Measurements from ENCODE around the gene UVRAG.
"Not testable (repeated sequence)": the region's sequence is repeated elsewhere in the genome, so short reads cannot be mapped to it uniquely, and the experiment has no call there.

Gene UVRAG

DNA sequence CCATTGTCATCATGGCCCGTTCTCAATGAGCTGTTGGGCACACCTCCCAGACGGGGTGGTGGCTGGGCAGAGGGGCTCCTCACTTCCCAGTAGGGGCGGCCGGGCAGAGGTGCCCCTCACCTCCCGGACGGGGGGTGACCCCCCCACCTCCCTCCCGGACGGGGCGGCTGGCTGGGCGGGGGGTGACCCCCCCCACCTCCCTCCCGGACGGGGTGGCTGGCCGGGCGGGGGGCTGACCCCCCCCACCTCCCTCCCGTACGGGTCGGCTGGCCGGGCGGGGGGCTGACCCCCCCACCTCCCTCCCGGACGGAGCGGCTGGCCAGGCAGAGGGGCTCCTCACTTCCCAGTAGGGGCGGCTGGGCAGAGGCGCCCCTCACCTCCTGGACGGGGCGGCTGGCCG, 62.3 kb downstream of the UVRAG start:
- not testable (repeated sequence) for H3K27ac Mint-ChIP-seq; ATAC-seq (replicated peaks); H3K9me3 Mint-ChIP-seq; DNase-seq; H3K4me3 Mint-ChIP-seq; H3K27me3 Mint-ChIP-seq
- H3K4me1 Mint-ChIP-seq: peaks cover 46 to 68% of the 10 kb centered on the region in 2 donors
- H3K36me3 Mint-ChIP-seq: peaks cover 36 to 48% of the 10 kb centered on the region in 2 donors

DNA sequence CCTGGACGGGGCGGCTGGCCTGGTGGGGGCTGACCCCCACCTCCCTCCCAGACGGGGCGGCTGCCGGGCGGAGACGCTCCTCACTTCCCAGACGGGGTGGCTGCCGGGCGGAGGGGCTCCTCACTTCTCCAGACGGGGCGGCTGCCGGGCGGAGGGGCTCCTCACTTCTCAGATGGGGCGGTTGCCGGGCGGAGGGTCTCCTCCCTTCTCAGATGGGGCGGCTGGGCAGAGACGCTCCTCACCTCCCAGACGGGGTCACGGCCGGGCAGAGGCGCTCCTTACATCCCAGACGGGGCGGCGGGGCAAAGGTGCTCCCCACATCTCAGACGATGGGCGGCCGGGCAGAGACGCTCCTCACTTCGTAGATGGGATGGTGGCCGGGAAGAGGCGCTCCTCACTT, 62.9 kb downstream of the UVRAG start:
- Mint-ChIP-seq H3K4me1 (peaks cover 43 to 68% of the 10 kb centered on the region in 2 donors), H3K36me3 (peaks cover 34 to 48% of the 10 kb centered on the region in 2 donors), H3K27ac (peak overlapping the region; percentile 59)
- ATAC-seq (replicated peaks); H3K9me3 Mint-ChIP-seq; DNase-seq; H3K4me3 Mint-ChIP-seq; H3K27me3 Mint-ChIP-seq: not testable (repeated sequence)

DNA sequence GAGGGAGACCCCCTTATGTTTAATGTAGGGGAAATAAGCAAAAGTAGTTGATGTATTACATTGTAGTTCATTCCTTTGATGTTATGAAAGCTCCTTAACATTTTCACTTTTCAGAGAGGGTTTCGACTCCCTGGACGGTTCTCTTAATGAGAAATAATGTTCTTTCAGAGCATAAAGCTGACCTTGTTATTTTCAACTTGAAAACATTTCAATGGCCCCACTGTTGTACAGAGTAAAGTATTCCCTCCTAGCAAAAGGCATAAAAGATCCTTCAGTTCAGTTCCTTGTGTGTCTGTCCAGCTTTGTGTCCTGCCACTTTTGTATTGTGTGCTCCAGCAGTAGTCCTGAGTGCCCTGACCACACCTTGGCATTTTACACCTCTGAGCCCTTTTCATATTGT, 63.9 kb downstream of the UVRAG start:
- no peaks in the 10 kb centered on the region for H3K9me3 Mint-ChIP-seq
- peaks cover 41 to 68% of the 10 kb centered on the region in 2 donors for H3K4me1 Mint-ChIP-seq
- H3K27me3 Mint-ChIP-seq: no peaks in the 10 kb centered on the region
- DNase-seq (no peak), ATAC-seq (replicated peaks) (peak in 1 of 2 donors; percentile 19)
- H3K27ac Mint-ChIP-seq: peak overlapping the region; percentile 84
- H3K36me3 Mint-ChIP-seq: peaks cover 41 to 55% of the 10 kb centered on the region in 2 donors
- H3K4me3 Mint-ChIP-seq: peak overlapping the region; percentile 5 to 28

DNA sequence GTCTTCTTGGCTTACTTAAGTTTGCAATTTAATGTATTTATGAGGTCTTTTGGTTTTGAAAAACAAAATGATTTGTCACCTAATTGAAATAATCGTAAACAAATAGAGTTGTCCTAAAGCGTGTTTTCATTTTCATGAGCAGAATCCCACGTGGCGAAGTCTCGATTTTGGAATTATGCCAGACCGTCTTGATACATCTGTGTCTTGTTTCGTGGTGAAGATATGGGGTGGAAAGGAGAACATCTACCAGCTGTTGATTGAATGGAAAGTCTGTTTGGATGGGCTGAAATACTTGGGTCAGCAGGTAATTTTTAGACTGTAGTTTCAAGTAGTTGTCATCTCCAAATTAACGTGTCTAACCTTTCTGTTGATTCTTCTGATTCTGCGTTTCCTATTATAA, 64.7 kb downstream of the UVRAG start:
- Mint-ChIP-seq H3K36me3 (peaks cover 47 to 61% of the 10 kb centered on the region in 2 donors), H3K27ac (peak overlapping the region; percentile 67), H3K27me3 (no peaks in the 10 kb centered on the region), H3K4me3 (no peak overlapping the region), H3K9me3 (no peaks in the 10 kb centered on the region), H3K4me1 (peaks cover 41 to 69% of the 10 kb centered on the region in 2 donors)
- DNase-seq: no peak
- ATAC-seq (replicated peaks): peak in 1 of 2 donors; percentile 16

DNA sequence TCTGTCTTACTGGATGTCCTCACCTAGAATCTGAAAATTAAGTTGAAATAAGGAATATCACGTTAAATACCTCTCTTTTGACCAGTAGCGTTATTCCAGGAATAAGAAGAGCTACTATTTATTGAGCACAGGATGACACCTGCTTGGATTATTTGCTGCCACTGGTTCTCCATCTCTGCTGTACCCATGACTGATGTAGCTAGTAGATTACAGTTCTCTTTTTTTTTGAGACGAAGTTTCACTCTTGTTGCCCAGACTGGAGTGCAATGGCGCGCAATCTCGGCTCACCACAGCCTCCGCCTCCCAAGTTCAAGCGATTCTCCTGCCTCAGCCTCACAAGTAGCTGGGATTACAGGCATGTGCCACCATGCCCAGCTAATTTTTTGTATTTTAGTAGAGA, 65.3 kb downstream of the UVRAG start:
- H3K9me3 Mint-ChIP-seq, DNase-seq, H3K27me3 Mint-ChIP-seq, H3K4me3 Mint-ChIP-seq: not testable (repeated sequence)
- Mint-ChIP-seq H3K36me3 (peaks cover 48 to 62% of the 10 kb centered on the region in 2 donors), H3K27ac (peak overlapping the region; percentile 67), H3K4me1 (peaks cover 38 to 66% of the 10 kb centered on the region in 2 donors)
- ATAC-seq (replicated peaks): peak; percentile 71 to 75

DNA sequence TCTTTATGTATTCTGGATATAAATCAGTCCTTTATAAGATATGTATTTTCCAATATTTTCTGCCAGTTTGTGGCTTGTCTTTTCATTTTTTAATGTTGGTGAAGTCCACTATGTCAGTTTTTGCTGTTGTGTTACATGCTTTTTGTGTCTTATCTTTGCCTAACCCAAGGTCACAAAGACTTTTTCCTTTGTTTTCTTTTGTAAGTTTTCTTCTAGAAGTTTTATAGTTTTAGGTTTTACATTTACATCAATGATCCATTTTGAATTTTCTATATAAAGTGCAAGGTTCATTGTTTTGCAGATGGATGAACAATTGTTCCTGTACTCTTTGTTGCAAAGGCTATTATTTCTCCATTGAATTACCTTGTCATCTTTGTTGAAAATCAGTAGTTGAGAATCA, 69.3 kb downstream of the UVRAG start:
- ATAC-seq (replicated peaks) (no peak), DNase-seq (no peak)
- Mint-ChIP-seq H3K27me3 (no peaks in the 10 kb centered on the region), H3K4me1 (peaks cover 27 to 77% of the 10 kb centered on the region in 2 donors), H3K4me3 (no peak overlapping the region), H3K9me3 (no peaks in the 10 kb centered on the region), H3K27ac (peak overlapping the region; percentile 76), H3K36me3 (peaks cover 49 to 53% of the 10 kb centered on the region in 2 donors)

DNA sequence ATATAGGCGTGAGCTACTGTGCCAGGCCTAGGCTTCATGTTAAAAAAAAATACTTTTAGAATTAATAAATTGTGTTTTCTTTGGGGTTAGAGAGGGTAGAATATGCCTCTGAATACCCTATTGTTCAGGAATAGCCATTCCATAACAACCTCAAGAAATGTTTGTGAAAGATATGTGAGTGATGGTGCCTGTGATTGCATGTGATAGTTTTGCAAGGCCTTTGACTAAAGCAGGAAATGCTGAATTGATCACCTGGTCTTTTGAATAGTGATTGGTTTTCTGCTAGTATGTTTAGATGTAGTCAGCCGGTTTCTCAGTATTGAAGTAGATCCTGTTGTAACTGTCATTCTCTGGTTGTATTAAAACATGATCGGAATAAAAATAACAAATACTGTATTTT, 73.4 kb downstream of the UVRAG start:
- no peak for DNase-seq
- H3K9me3 Mint-ChIP-seq: peaks cover 5% of the 10 kb centered on the region in 2 donors
- H3K36me3 Mint-ChIP-seq: peaks cover 52 to 60% of the 10 kb centered on the region in 2 donors
- no peak for ATAC-seq (replicated peaks)
- peaks cover 40 to 85% of the 10 kb centered on the region in 2 donors for H3K4me1 Mint-ChIP-seq
- peak overlapping the region; percentile 80 for H3K27ac Mint-ChIP-seq
- no peaks in the 10 kb centered on the region for H3K27me3 Mint-ChIP-seq
- peak overlapping the region in 1 of 2 donors; percentile 30 for H3K4me3 Mint-ChIP-seq

DNA sequence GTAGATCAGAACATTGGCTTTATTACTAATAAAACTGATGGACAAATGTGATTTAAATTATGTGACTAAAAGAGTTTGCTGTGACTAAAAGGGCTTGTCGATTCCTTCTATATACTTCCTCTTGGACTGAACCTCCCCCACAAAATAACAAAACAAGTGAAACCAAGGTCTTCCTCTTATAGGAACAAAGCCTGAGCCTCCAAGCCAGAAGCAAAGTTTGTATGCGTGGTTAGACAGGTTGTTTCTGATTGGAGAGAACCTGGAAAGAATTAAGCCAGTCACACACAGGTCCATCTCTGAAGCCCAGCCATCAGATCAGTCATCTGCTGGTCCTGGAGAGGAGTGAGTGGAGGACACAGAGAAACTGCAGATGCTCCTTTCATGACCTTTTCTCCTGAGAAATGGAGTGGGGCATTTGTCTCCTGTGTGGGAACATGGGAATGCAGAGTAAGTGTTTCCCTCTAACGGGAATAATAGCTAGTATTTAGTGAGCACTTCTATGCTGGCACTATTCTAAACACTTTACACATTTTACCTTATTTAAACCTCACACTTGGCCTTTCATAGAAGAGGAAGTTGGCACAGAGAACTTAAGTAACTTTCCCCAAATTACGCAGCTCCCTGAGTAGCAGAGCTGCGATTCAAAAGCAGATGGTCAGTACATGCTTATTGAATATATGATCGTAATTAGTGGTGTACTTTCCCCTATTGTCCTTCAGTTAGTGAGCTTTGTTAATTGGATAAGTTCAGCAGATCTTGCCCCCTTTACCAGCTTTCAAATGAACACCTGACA, 77.1 kb downstream of the UVRAG start:
- Mint-ChIP-seq H3K4me3 (peak overlapping the region; percentile 51 to 74), H3K27ac (peak overlapping the region; percentile 98), H3K4me1 (peaks cover 44 to 90% of the 10 kb centered on the region in 2 donors), H3K27me3 (no peaks in the 10 kb centered on the region), H3K9me3 (peaks cover 5% of the 10 kb centered on the region in 2 donors), H3K36me3 (peaks cover 49 to 69% of the 10 kb centered on the region in 2 donors)
- peak; percentile 55 for DNase-seq
- peak; percentile 77 to 79 for ATAC-seq (replicated peaks)

DNA sequence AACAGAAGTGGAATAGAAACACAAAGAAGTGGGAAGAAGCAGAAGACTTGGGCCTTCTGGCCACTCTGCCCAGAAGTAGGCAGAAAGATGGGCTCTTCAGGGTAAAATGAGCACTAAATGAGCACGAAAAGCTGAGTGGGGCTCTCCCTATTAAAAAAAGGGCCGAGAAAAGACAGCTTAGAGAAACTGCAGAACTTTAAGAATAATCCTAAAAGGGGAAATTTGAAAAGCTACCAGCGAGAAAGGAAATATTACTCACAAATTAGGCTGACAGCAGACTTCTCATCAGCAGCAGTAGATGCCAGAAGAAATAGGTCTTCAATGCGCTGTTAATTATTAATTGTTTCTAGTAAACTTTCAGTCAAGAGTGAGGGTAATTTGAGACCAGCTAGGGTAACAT, 78.2 kb downstream of the UVRAG start:
- DNase-seq (peak; percentile 41), ATAC-seq (replicated peaks) (peak; percentile 51 to 56)
- H3K9me3 Mint-ChIP-seq: peaks cover 5% of the 10 kb centered on the region in 2 donors
- no peaks in the 10 kb centered on the region for H3K27me3 Mint-ChIP-seq
- H3K4me3 Mint-ChIP-seq: peak overlapping the region; percentile 51 to 74
- peaks cover 49 to 72% of the 10 kb centered on the region in 2 donors for H3K36me3 Mint-ChIP-seq
- H3K27ac Mint-ChIP-seq: peak overlapping the region; percentile 98
- H3K4me1 Mint-ChIP-seq: peaks cover 45 to 86% of the 10 kb centered on the region in 2 donors

DNA sequence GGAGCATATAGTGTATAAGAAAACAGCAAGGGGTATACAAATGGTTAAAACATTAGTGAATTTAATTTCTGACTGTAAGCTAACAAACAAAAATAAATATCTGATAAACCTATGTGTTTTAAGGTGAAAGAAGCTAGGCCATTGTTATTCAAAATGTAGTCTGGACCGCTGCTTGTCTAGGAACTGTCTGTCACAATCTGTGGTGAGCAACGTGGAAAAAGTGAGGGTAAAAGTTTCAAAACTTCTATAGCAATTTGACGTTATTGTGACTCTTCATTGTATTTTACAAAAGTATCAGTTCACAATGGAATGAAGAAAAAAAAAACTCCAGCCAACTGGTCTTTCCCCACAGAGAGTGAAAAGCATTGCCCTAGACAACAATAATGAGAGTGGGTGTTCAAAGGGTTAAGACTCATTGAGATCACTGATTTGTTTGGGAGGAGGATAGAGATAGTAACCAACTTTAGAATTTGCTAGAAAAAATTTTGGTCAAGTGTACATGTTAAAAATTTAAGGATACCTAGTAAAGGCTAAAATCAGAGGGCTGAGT, 79.1 kb downstream of the UVRAG start:
- no peak for DNase-seq
- H3K36me3 Mint-ChIP-seq: peaks cover 43 to 71% of the 10 kb centered on the region in 2 donors
- peaks cover 47 to 84% of the 10 kb centered on the region in 2 donors for H3K4me1 Mint-ChIP-seq
- H3K4me3 Mint-ChIP-seq: peak overlapping the region; percentile 33 to 47
- H3K9me3 Mint-ChIP-seq: peaks cover 5% of the 10 kb centered on the region in 2 donors
- no peaks in the 10 kb centered on the region for H3K27me3 Mint-ChIP-seq
- peak overlapping the region; percentile 98 for H3K27ac Mint-ChIP-seq
- ATAC-seq (replicated peaks): peak; percentile 15

DNA sequence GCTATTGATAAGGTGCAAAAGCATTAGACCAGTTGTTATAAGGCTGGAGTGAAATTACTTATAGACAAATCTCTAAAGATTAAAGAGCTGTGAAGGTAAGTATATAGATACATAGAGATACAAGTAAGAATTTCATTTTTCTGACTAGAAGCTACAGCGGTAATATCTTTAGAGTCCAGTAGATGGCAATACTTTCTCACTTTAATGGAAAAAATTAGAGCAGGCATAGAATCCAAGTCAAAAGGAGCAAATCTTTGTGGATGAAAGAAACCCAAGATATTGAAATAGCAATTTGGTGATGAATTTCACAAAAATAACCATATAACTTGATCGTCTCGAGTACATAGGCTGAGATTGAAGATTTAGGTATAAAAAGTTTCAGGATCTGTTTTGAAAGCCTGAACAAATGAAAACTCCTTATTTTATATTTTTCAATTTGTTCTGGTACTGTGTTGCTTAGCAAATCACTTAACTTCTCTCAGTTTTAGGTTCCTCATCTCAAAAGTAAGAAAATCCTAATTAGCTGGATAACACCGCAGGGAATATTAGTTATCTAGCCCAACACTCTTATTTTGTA, 81.9 kb downstream of the UVRAG start:
- ATAC-seq (replicated peaks): no peak
- H3K4me1 Mint-ChIP-seq: peaks cover 36 to 86% of the 10 kb centered on the region in 2 donors
- no peaks in the 10 kb centered on the region for H3K9me3 Mint-ChIP-seq
- H3K4me3 Mint-ChIP-seq: no peak overlapping the region
- no peaks in the 10 kb centered on the region for H3K27me3 Mint-ChIP-seq
- H3K27ac Mint-ChIP-seq: no peak overlapping the region
- peaks cover 36 to 67% of the 10 kb centered on the region in 2 donors for H3K36me3 Mint-ChIP-seq
- no peak for DNase-seq

DNA sequence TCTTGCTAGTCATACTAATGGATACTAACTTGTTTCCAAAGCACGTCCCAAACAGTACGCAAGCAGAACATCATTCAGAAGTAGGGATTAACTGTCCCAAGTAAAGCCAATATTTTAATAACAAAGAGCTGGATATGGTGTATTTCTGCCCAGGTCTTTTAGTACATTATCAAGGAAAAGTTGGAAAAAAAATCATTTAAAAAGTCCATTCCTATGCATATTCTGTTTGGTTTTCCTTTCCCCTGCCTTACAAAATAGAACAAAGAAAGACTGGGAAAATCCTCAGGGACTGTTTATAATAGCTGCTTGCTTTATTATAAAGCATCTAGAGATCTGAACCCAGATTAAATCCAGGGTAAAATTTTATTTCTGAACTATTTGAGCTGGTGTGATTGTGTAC, 83.9 kb downstream of the UVRAG start:
- Mint-ChIP-seq H3K4me3 (no peak overlapping the region), H3K27ac (no peak overlapping the region), H3K36me3 (peaks cover 32 to 65% of the 10 kb centered on the region in 2 donors), H3K9me3 (no peaks in the 10 kb centered on the region), H3K27me3 (no peaks in the 10 kb centered on the region), H3K4me1 (peaks cover 43 to 85% of the 10 kb centered on the region in 2 donors)
- ATAC-seq (replicated peaks) (no peak), DNase-seq (no peak)

DNA sequence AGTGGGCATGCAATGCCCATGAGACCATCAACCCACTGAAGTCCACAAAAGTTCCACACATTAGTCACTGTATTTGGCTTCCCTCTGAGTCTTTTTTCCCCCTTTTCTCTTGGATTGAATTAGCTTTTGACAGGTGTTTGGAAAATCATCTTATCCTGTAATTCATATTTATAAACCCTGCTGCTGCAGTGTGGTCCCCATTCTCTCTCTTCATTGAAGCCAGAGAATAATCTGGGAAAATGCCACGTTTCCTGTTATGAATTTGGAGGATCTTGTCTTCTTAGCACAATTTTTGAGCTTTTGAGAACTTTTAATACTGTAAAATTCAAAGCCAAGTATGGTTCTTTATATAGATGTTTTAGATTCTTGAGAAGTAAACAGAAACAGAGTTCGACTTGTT, 84.8 kb downstream of the UVRAG start:
- Mint-ChIP-seq H3K4me3 (no peak overlapping the region), H3K9me3 (no peaks in the 10 kb centered on the region), H3K27me3 (no peaks in the 10 kb centered on the region), H3K27ac (no peak overlapping the region), H3K4me1 (peaks cover 35 to 81% of the 10 kb centered on the region in 2 donors), H3K36me3 (peaks cover 23 to 56% of the 10 kb centered on the region in 2 donors)
- DNase-seq (no peak), ATAC-seq (replicated peaks) (no peak)

DNA sequence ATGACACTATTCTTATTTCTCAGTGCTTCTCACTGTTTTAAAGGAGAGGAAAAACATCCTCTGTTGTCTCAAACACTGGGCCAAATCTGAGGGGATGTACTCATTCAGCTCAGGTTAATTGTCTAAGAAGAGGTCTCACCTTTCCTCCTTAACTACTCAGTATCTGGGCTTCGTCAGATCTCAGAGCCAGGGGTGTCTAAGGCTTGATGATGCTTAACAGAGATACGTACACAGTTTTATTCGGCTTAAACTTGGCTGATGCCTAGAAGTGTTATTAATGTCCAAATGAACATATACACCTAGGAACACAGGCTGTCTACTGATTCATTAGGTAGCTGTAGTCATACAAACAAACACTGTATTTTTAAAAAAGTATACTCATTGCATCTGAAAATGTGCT, 85.8 kb downstream of the UVRAG start:
- Mint-ChIP-seq H3K27me3 (no peaks in the 10 kb centered on the region), H3K9me3 (no peaks in the 10 kb centered on the region), H3K4me1 (peaks cover 38 to 81% of the 10 kb centered on the region in 2 donors), H3K4me3 (no peak overlapping the region), H3K36me3 (peaks cover 29 to 59% of the 10 kb centered on the region in 2 donors), H3K27ac (no peak overlapping the region)
- ATAC-seq (replicated peaks) (no peak), DNase-seq (no peak)

All from stimulated activated naive B cell treated with anti-CD40 and anti-IgM and Interleukin-4, amounts not matched to agents 10 μg/mL and 1 μg/mL and 100 μg/mL, for 72 hours (primary cell).